Right renal cortex interstitium (tissue), 3 donors: ENCODE data around the gene HLA-DQB1. TPM values are rescaled to one million over a fixed set of nuclear protein-coding genes. Genes with fewer than 3 reads are reported as not detected.
"Not testable (repeated sequence)": the region's sequence is repeated elsewhere in the genome, so short reads cannot be mapped to it uniquely, and the experiment has no call there.

Source experiments
- DNase-seq, 3 donors: peaks; one replicate each; pipeline ENCODE4 v3.0.0-alpha.2; 2013; ENCODE audit warnings: low read depth in 3 of 3, low spot score in 2 of 3
- polyA plus RNA-seq, 3 donors: library from polyadenylated mRNA; unstranded; fragments of 120-200 nt; gene quantifications; one replicate each; pipeline ENCODE4 v1.2.1, GENCODE V29; 2013; ENCODE audit not compliant: insufficient read length in 3 of 3

HLA-DQB1 gene
- polyA plus RNA-seq, 3 donors, result 4.3 to 7.7 (median 5.1) TPM

GRCh38 chr6:32629793-32630192, 36.7 kb downstream of the HLA-DQB1 start:
- DNase-seq, result not testable (repeated sequence)

GRCh38 chr6:32627831-32628230, 38.6 kb downstream of the HLA-DQB1 start:
- DNase-seq, result no peak

- no peak for DNase-seq
Measured at GRCh38 chr6:32627249-32627648, 39.2 kb downstream of the HLA-DQB1 start.

- DNase-seq, result no peak
Measured at GRCh38 chr6:32625137-32625536, 41.3 kb downstream of the HLA-DQB1 start.

GRCh38 chr6:32624565-32624964, 41.9 kb downstream of the HLA-DQB1 start:
- DNase-seq, result no peak

GRCh38 chr6:32623693-32624092, 42.8 kb downstream of the HLA-DQB1 start:
- DNase-seq, result no peak

- DNase-seq, result peak in 1 of 3 donors; percentile 4
Measured at GRCh38 chr6:32622545-32623401, 43.7 kb downstream of the HLA-DQB1 start.

GRCh38 chr6:32621372-32621771, 45.1 kb downstream of the HLA-DQB1 start:
- DNase-seq, result no peak

GRCh38 chr6:32617751-32618150, 48.7 kb downstream of the HLA-DQB1 start:
- no peak for DNase-seq

- no peak for DNase-seq
Measured at GRCh38 chr6:32615885-32616532, 50.4 kb downstream of the HLA-DQB1 start.

GRCh38 chr6:32614366-32615081, 51.9 kb downstream of the HLA-DQB1 start:
- no peak for DNase-seq

GRCh38 chr6:32613475-32613874, 53.0 kb downstream of the HLA-DQB1 start:
- no peak for DNase-seq

GRCh38 chr6:32610682-32611296, 55.7 kb downstream of the HLA-DQB1 start:
- no peak for DNase-seq

- peak; percentile 65 to 94 (median 84) for DNase-seq
Measured at GRCh38 chr6:32609731-32610640, 56.5 kb downstream of the HLA-DQB1 start.

Other genes with a start within 250 kb of the HLA-DQB1 start
- gene HLA-DRA, start 226.8 kb downstream of the HLA-DQB1 start, polyA plus RNA-seq, result 100 to 1,000 TPM in 2 of 3 donors, 10 to 100 TPM in 1; 91.8 to 110 (median 108) TPM
- 10 to 100 TPM; 11.1 to 54.5 (median 15.3) TPM for gene HLA-DRB5, start 136.4 kb downstream of the HLA-DQB1 start, polyA plus RNA-seq
- 10 to 100 TPM; 45.9 to 71.5 (median 49.3) TPM for gene HLA-DRB1, start 76.8 kb downstream of the HLA-DQB1 start, polyA plus RNA-seq
- 1 to 10 TPM; 3.3 to 7.4 (median 4.5) TPM for gene HLA-DQA1, start 29.3 kb downstream of the HLA-DQB1 start, polyA plus RNA-seq
- under 1 TPM in 1 of 3 donors, not detected in 2; 0.34 TPM for gene HLA-DQA2, start 74.7 kb upstream of the HLA-DQB1 start, polyA plus RNA-seq
- 1 to 10 TPM in 1 of 3 donors, under 1 TPM in 1, not detected in 1; 0.72 to 1.3 TPM for gene HLA-DQB2, start 96.9 kb upstream of the HLA-DQB1 start, polyA plus RNA-seq
- under 1 TPM in 2 of 3 donors, not detected in 1; 0.17 to 0.26 TPM for gene HLA-DOB, start 150.3 kb upstream of the HLA-DQB1 start, polyA plus RNA-seq
- gene TAP2, start 172.1 kb upstream of the HLA-DQB1 start, polyA plus RNA-seq, result 10 to 100 TPM; 10.2 to 12.4 (median 11.9) TPM
- 10 to 100 TPM; 24.1 to 27.8 (median 25.7) TPM for gene PSMB8, start 177.4 kb upstream of the HLA-DQB1 start, polyA plus RNA-seq
- 10 to 100 TPM; 11.2 to 12.5 (median 11.6) TPM for gene TAP1, start 187.0 kb upstream of the HLA-DQB1 start, polyA plus RNA-seq
- 1 to 10 TPM; 5.0 to 8.0 (median 6.2) TPM for gene PSMB9, start 187.5 kb upstream of the HLA-DQB1 start, polyA plus RNA-seq